Mesenchymal stem cell (in vitro differentiated cells and primary cell): ENCODE data around the gene ELFN2.
A peak's percentile ranks its signal among the peaks of the same experiment; 100 is the strongest.

Experiments used
- DNase-seq: peaks from one replicate; pipeline ENCODE4 v3.0.0-alpha.2; 2013
- H2AFZ ChIP-seq: one replicate; pipeline ENCODE4 v1.6.1; 2013; ENCODE audit warnings: low read depth, mild to moderate bottlenecking, control low read depth, inconsistent platforms, low read length, moderate library complexity
- H2AK5ac ChIP-seq: 2 replicates; pipeline ENCODE4 v1.6.1; 2013; ENCODE audit warnings: low read length, moderate library complexity, mild to moderate bottlenecking, inconsistent platforms; ENCODE audit not compliant: severe bottlenecking
- H2BK120ac ChIP-seq: one replicate; pipeline ENCODE4 v1.6.1; 2013; ENCODE audit warnings: low read depth, mild to moderate bottlenecking, inconsistent platforms, low read length, moderate library complexity
- H2BK12ac ChIP-seq, 2 experiments: one replicate each; pipeline ENCODE4 v1.6.1; 2013; ENCODE audit warnings: inconsistent platforms in 2 of 2, low read length in 2 of 2, mild to moderate bottlenecking in 2 of 2, moderate library complexity in 2 of 2, control low read depth in 1 of 2
- H2BK15ac ChIP-seq: one replicate; pipeline ENCODE4 v1.6.1; 2013; ENCODE audit warnings: mild to moderate bottlenecking, low read depth, inconsistent platforms; ENCODE audit not compliant: poor library complexity, severe bottlenecking
- H2BK5ac ChIP-seq: 2 replicates; pipeline ENCODE4 v1.6.1; 2013; ENCODE audit warnings: low read depth, mild to moderate bottlenecking, low read length, control low read depth, inconsistent platforms; ENCODE audit not compliant: poor library complexity, severe bottlenecking
- H3K14ac ChIP-seq, 2 experiments: one replicate each; pipeline ENCODE4 v1.6.1; 2013; ENCODE audit warnings: inconsistent platforms in 2 of 2, low read length in 2 of 2, control low read depth in 1 of 2, mild to moderate bottlenecking in 1 of 2, moderate library complexity in 1 of 2
- H3K18ac ChIP-seq, 2 experiments: one replicate each; pipeline ENCODE4 v1.6.1; 2013; ENCODE audit warnings: inconsistent platforms in 2 of 2, low read length in 2 of 2, control low read depth in 1 of 2, low read depth in 1 of 2, mild to moderate bottlenecking in 1 of 2
- H3K23ac ChIP-seq, 2 experiments: one replicate each; pipeline ENCODE4 v1.6.1; 2013; ENCODE audit warnings: inconsistent platforms in 2 of 2, low read length in 2 of 2, mild to moderate bottlenecking in 2 of 2, moderate library complexity in 2 of 2, control low read depth in 1 of 2
- H3K27ac ChIP-seq: 2 replicates; pipeline ENCODE4 v1.5.1; 2013; ENCODE audit warnings: mild to moderate bottlenecking, moderate library complexity, low read length, control low read depth, inconsistent platforms; ENCODE audit not compliant: poor library complexity, severe bottlenecking
- H3K27me3 ChIP-seq, 2 experiments: 2 replicates each; pipeline versions ENCODE4 v1.6.1 to v1.7.0; 2013; ENCODE audit warnings: low read length in 2 of 2, mild to moderate bottlenecking in 2 of 2, moderate library complexity in 2 of 2, control low read depth in 1 of 2, inconsistent platforms in 1 of 2; ENCODE audit not compliant: control insufficient read depth in 1 of 2, insufficient read depth in 1 of 2
- H3K36me3 ChIP-seq, 2 experiments: 2 replicates each; pipeline versions ENCODE4 v1.6.1 to v1.7.0; 2013; ENCODE audit warnings: low read length in 2 of 2, control low read depth in 1 of 2, inconsistent platforms in 1 of 2, low read depth in 1 of 2, mild to moderate bottlenecking in 1 of 2; ENCODE audit not compliant: insufficient read depth in 2 of 2, control insufficient read depth in 1 of 2
- H3K4ac ChIP-seq, 2 experiments: one replicate each; pipeline ENCODE4 v1.6.1; 2013; ENCODE audit warnings: inconsistent platforms in 2 of 2, low read length in 2 of 2, mild to moderate bottlenecking in 2 of 2, moderate library complexity in 2 of 2, control low read depth in 1 of 2, low read depth in 1 of 2
- H3K4me1 ChIP-seq: 2 replicates; pipeline ENCODE4 v1.6.1; 2013; ENCODE audit warnings: low read depth, low read length, control low read depth; ENCODE audit not compliant: control insufficient read depth, insufficient read depth
- H3K4me2 ChIP-seq: 2 replicates; pipeline ENCODE4 v1.6.1; 2013; ENCODE audit warnings: low read length, mild to moderate bottlenecking, inconsistent platforms; ENCODE audit not compliant: poor library complexity, severe bottlenecking
- H3K4me3 ChIP-seq, 2 experiments: 2 replicates each; pipeline versions ENCODE4 v1.5.1 to v1.7.0; 2013; ENCODE audit warnings: low read length in 2 of 2, mild to moderate bottlenecking in 2 of 2, control low read depth in 1 of 2, low read depth in 1 of 2; ENCODE audit not compliant: insufficient read depth in 1 of 2
- H3K79me1 ChIP-seq: replicated peaks from 2 replicates; pipeline ENCODE4 v1.6.1; 2013; ENCODE audit warnings: mild to moderate bottlenecking, control low read depth, low read length, inconsistent platforms; ENCODE audit not compliant: poor library complexity, severe bottlenecking
- H3K9ac ChIP-seq: 2 replicates; pipeline ENCODE4 v1.7.0; 2013; ENCODE audit warnings: mild to moderate bottlenecking, low read length, moderate library complexity
- H3K9me3 ChIP-seq: 2 replicates; pipeline ENCODE4 v1.7.0; 2013; ENCODE audit warnings: mild to moderate bottlenecking, low read length; ENCODE audit not compliant: control insufficient read depth
- H4K8ac ChIP-seq: one replicate; pipeline ENCODE4 v1.6.1; 2013; ENCODE audit warnings: inconsistent platforms, mild to moderate bottlenecking, low read length, moderate library complexity
- H4K91ac ChIP-seq: one replicate; pipeline ENCODE4 v1.6.1; 2013; ENCODE audit warnings: mild to moderate bottlenecking, low read length, inconsistent platforms
- WGBS: methylation state at CpG from one replicate; pipeline ENCODE4 v1.1.7; 2013; ENCODE audit warnings: mixed read lengths; 5-methylcytosine and 5-hydroxymethylcytosine counted together

Gene ELFN2

DNA sequence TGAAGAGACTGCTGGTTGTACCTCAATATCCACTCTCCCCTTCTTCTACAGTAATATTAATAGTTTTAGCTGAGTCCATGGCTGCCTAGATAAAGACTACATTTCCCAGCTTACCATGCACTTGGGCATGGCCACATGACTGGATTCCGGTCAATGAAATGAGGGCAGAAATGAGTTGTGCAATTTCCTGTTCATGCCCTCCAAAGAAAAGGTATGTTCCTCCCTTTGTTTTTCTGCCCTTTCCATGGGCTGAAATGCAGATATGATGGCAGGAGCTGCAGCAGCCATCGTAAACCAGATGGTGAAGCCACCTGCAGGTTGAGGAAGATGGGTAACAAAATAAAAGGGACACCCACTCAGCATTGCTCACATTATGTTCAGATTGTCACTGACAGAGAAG lies 15.3 kb upstream of the ELFN2 start:
- peak overlapping the region; percentile 43 for H2AFZ ChIP-seq
- peak overlapping the region; percentile 78 for H4K8ac ChIP-seq
- no peak overlapping the region for H3K23ac ChIP-seq
- no peaks in the 10 kb centered on the region for H3K79me1 ChIP-seq
- H3K14ac ChIP-seq, result no peak overlapping the region
- H3K36me3 ChIP-seq, result no peaks in the 10 kb centered on the region
- H2BK5ac ChIP-seq, result no peak overlapping the region
- H2AK5ac ChIP-seq, result no peak overlapping the region
- H3K4me1 ChIP-seq, result peaks cover 6% of the 10 kb centered on the region
- no peak overlapping the region for H2BK120ac ChIP-seq
- peaks cover 8% of the 10 kb centered on the region for H3K9me3 ChIP-seq
- no peak overlapping the region for H2BK15ac ChIP-seq
- H3K27me3 ChIP-seq, result peaks cover 0 to 61% of the 10 kb centered on the region in 2 experiments
- no peak overlapping the region for H3K4ac ChIP-seq
- peak; percentile 58 for DNase-seq
- no peak overlapping the region for H3K18ac ChIP-seq
- WGBS, result 54% methylated on average over 2 of the region's 2 CpGs
- H2BK12ac ChIP-seq, result no peak overlapping the region
- no peak overlapping the region for H3K9ac ChIP-seq
- no peak overlapping the region for H3K4me3 ChIP-seq
- H3K4me2 ChIP-seq, result no peak overlapping the region
- H4K91ac ChIP-seq, result no peak overlapping the region
- H3K27ac ChIP-seq, result no peak overlapping the region

- 88% methylated on average over 8 of the region's 8 CpGs for WGBS
- H2BK12ac ChIP-seq, result no peak overlapping the region
- H2BK120ac ChIP-seq, result no peak overlapping the region
- no peaks in the 10 kb centered on the region for H3K79me1 ChIP-seq
- H2BK15ac ChIP-seq, result no peak overlapping the region
- H3K14ac ChIP-seq, result no peak overlapping the region
- H3K9me3 ChIP-seq, result peaks cover 8% of the 10 kb centered on the region
- H3K27ac ChIP-seq, result no peak overlapping the region
- H3K23ac ChIP-seq, result no peak overlapping the region
- no peak for DNase-seq
- H3K27me3 ChIP-seq, result peaks cover 0 to 61% of the 10 kb centered on the region in 2 experiments
- H3K4ac ChIP-seq, result no peak overlapping the region
- no peak overlapping the region for H4K8ac ChIP-seq
- no peak overlapping the region for H4K91ac ChIP-seq
- H3K4me3 ChIP-seq, result no peak overlapping the region
- H3K18ac ChIP-seq, result no peak overlapping the region
- no peak overlapping the region for H2BK5ac ChIP-seq
- H2AK5ac ChIP-seq, result peak overlapping the region; percentile 9
- no peak overlapping the region for H2AFZ ChIP-seq
- H3K9ac ChIP-seq, result no peak overlapping the region
- no peak overlapping the region for H3K4me2 ChIP-seq
- H3K4me1 ChIP-seq, result peaks cover 4% of the 10 kb centered on the region
- H3K36me3 ChIP-seq, result no peaks in the 10 kb centered on the region
Measured at GRCh38 chr22:37442135-37442534, 14.9 kb upstream of the ELFN2 start.

DNA sequence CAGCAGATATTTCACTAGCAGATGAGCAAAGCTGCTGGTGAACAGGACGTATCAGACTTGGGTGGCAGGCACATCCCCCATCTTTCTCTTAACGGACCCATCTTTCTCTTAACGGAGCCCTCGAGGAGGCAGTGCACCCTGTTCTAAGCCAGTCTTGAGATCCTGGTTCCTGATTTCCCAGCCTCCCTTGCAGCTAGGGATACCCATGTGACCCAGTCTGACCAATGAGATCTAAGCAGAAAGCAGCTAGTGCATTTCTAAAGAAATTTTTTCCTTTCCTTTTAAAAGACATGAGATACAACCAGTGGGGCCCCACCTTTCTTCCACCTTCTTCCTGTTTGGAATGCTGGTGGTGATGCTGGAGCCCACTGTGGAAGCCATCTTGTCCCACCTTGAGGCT lies 13.6 kb upstream of the ELFN2 start:
- 93% methylated on average over 4 of the region's 4 CpGs for WGBS
- no peak overlapping the region for H2BK120ac ChIP-seq
- no peak overlapping the region for H2AK5ac ChIP-seq
- H2AFZ ChIP-seq, result no peak overlapping the region
- H4K8ac ChIP-seq, result no peak overlapping the region
- H4K91ac ChIP-seq, result no peak overlapping the region
- no peaks in the 10 kb centered on the region for H3K79me1 ChIP-seq
- H3K14ac ChIP-seq, result no peak overlapping the region
- peaks cover 8% of the 10 kb centered on the region for H3K9me3 ChIP-seq
- peaks cover 0 to 60% of the 10 kb centered on the region in 2 experiments for H3K27me3 ChIP-seq
- no peak for DNase-seq
- no peak overlapping the region for H3K4me3 ChIP-seq
- H3K23ac ChIP-seq, result no peak overlapping the region
- peaks cover 4% of the 10 kb centered on the region for H3K4me1 ChIP-seq
- no peaks in the 10 kb centered on the region for H3K36me3 ChIP-seq
- no peak overlapping the region for H3K27ac ChIP-seq
- H3K18ac ChIP-seq, result no peak overlapping the region
- H3K4ac ChIP-seq, result no peak overlapping the region
- H2BK5ac ChIP-seq, result no peak overlapping the region
- H2BK12ac ChIP-seq, result no peak overlapping the region
- H2BK15ac ChIP-seq, result no peak overlapping the region
- no peak overlapping the region for H3K9ac ChIP-seq
- no peak overlapping the region for H3K4me2 ChIP-seq

- no peak overlapping the region for H2BK120ac ChIP-seq
- DNase-seq, result no peak
Measured at GRCh38 chr22:37439347-37439746, 12.1 kb upstream of the ELFN2 start.

More at GRCh38 chr22:37439347-37439746, 12.1 kb upstream of the ELFN2 start:
- 97% methylated on average over 5 of the region's 5 CpGs for WGBS
- Histone ChIP-seq H3K27me3 (peaks cover 0 to 67% of the 10 kb centered on the region in 2 experiments), H4K8ac (no peak overlapping the region), H3K27ac (no peak overlapping the region), H3K36me3 (peaks cover 0 to 2% of the 10 kb centered on the region in 2 experiments), H2BK15ac (no peak overlapping the region), H3K4me3 (no peak overlapping the region), H3K14ac (no peak overlapping the region), H3K79me1 (no peaks in the 10 kb centered on the region), H3K4me1 (peaks cover 4% of the 10 kb centered on the region), H2BK12ac (no peak overlapping the region), H3K9me3 (peaks cover 18% of the 10 kb centered on the region), H2BK5ac (no peak overlapping the region), H4K91ac (no peak overlapping the region), H2AK5ac (no peak overlapping the region), H3K18ac (no peak overlapping the region), H3K4ac (no peak overlapping the region), H3K9ac (no peak overlapping the region), H3K4me2 (no peak overlapping the region), H3K23ac (no peak overlapping the region), H2AFZ (no peak overlapping the region)
